ENCODE measurements around the gene KRTAP10-12.

The KRTAP10-12 gene

GRCh38 chr21:44723177-44724131, 26.5 kb downstream of the KRTAP10-12 start:
- Histone ChIP-seq H3K27me3 (ENCODE audit: control insufficient read depth in 1 of 2, insufficient read depth in 2 of 2, low read length in 2 of 2) (peaks cover 21 to 30% of the 10 kb centered on the region in 2 donors), H3K4me1 (ENCODE audit: control insufficient read depth in 1 of 2, insufficient read depth in 2 of 2, low read length in 2 of 2) (no peaks in the 10 kb centered on the region), H3K36me3 (ENCODE audit: control insufficient read depth in 1 of 2, insufficient read depth in 2 of 2, low read length in 2 of 2) (no peaks in the 10 kb centered on the region), H3K4me3 (ENCODE audit: low read depth in 1 of 2, low read length in 2 of 2) (no peak overlapping the region), H3K9ac (ENCODE audit: low read depth in 1 of 2, low read length in 2 of 2) (no peak overlapping the region), H3K9me3 (ENCODE audit: control insufficient read depth in 1 of 2, low read length in 2 of 2) (no peaks in the 10 kb centered on the region), H3K27ac (ENCODE audit: low read depth, low read length) (no peak overlapping the region)

GRCh38 chr21:44724196-44724595, 27.2 kb downstream of the KRTAP10-12 start:
- H3K4me1 ChIP-seq (ENCODE audit: control insufficient read depth in 1 of 2, insufficient read depth in 2 of 2, low read length in 2 of 2) = no peaks in the 10 kb centered on the region

DNA sequence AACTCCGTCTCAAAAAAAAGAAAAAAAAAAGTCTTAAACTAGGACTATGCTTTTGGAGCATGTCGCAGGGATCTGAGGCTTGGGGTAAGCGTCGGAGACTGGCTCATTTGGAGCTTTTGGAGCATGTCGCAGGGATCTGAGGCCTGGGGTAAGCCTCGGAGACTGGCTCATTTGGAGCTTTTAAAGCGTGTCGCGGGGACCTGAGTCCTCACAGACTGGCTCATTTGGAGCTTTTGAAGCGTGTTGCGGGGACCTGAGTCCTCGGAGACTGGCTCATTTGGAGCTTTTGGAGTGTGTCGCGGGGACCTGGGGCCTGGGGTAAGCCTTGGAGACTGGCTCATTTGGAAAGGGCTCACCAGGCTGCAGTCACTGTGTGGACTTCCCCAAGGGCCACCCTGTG, 28.0 kb downstream of the KRTAP10-12 start:
- H3K4me3 ChIP-seq (ENCODE audit: low read depth in 1 of 2, low read length in 2 of 2) = no peak overlapping the region
- H3K9ac ChIP-seq (ENCODE audit: low read depth in 1 of 2, low read length in 2 of 2) = no peak overlapping the region

More at GRCh38 chr21:44724196-44724595, 27.2 kb downstream of the KRTAP10-12 start:
- Histone ChIP-seq H3K4me3 (ENCODE audit: low read depth in 1 of 2, low read length in 2 of 2) (no peak overlapping the region), H3K9ac (ENCODE audit: low read depth in 1 of 2, low read length in 2 of 2) (no peak overlapping the region), H3K36me3 (ENCODE audit: control insufficient read depth in 1 of 2, insufficient read depth in 2 of 2, low read length in 2 of 2) (no peaks in the 10 kb centered on the region), H3K9me3 (ENCODE audit: control insufficient read depth in 1 of 2, low read length in 2 of 2) (no peaks in the 10 kb centered on the region), H3K27me3 (ENCODE audit: control insufficient read depth in 1 of 2, insufficient read depth in 2 of 2, low read length in 2 of 2) (peaks cover 19 to 30% of the 10 kb centered on the region in 2 donors), H3K27ac (ENCODE audit: low read depth, low read length) (no peak overlapping the region)

GRCh38 chr21:44726826-44727225, 29.9 kb downstream of the KRTAP10-12 start:
- no peaks in the 10 kb centered on the region for H3K36me3 ChIP-seq (ENCODE audit: control insufficient read depth in 1 of 2, insufficient read depth in 2 of 2, low read length in 2 of 2)
- peaks cover 19 to 30% of the 10 kb centered on the region in 2 donors for H3K27me3 ChIP-seq (ENCODE audit: control insufficient read depth in 1 of 2, insufficient read depth in 2 of 2, low read length in 2 of 2)
- no peak overlapping the region for H3K4me3 ChIP-seq (ENCODE audit: low read depth in 1 of 2, low read length in 2 of 2)
- H3K27ac ChIP-seq (ENCODE audit: low read depth, low read length) = no peak overlapping the region
- H3K9me3 ChIP-seq (ENCODE audit: control insufficient read depth in 1 of 2, low read length in 2 of 2) = no peaks in the 10 kb centered on the region
- no peak overlapping the region for H3K9ac ChIP-seq (ENCODE audit: low read depth in 1 of 2, low read length in 2 of 2)
- H3K4me1 ChIP-seq (ENCODE audit: control insufficient read depth in 1 of 2, insufficient read depth in 2 of 2, low read length in 2 of 2) = no peaks in the 10 kb centered on the region

More for the DNA sequence above, 28.0 kb downstream of the KRTAP10-12 start:
- H3K27ac ChIP-seq (ENCODE audit: low read depth, low read length) = no peak overlapping the region
- H3K27me3 ChIP-seq (ENCODE audit: control insufficient read depth in 1 of 2, insufficient read depth in 2 of 2, low read length in 2 of 2) = peaks cover 19 to 30% of the 10 kb centered on the region in 2 donors
- no peaks in the 10 kb centered on the region for H3K36me3 ChIP-seq (ENCODE audit: control insufficient read depth in 1 of 2, insufficient read depth in 2 of 2, low read length in 2 of 2)
- no peaks in the 10 kb centered on the region for H3K4me1 ChIP-seq (ENCODE audit: control insufficient read depth in 1 of 2, insufficient read depth in 2 of 2, low read length in 2 of 2)
- H3K9me3 ChIP-seq (ENCODE audit: control insufficient read depth in 1 of 2, low read length in 2 of 2) = no peaks in the 10 kb centered on the region

GRCh38 chr21:44727321-44727720, 30.3 kb downstream of the KRTAP10-12 start:
- Histone ChIP-seq H3K4me3 (ENCODE audit: low read depth in 1 of 2, low read length in 2 of 2) (no peak overlapping the region), H3K4me1 (ENCODE audit: control insufficient read depth in 1 of 2, insufficient read depth in 2 of 2, low read length in 2 of 2) (no peaks in the 10 kb centered on the region), H3K27ac (ENCODE audit: low read depth, low read length) (no peak overlapping the region), H3K9me3 (ENCODE audit: control insufficient read depth in 1 of 2, low read length in 2 of 2) (no peaks in the 10 kb centered on the region), H3K9ac (ENCODE audit: low read depth in 1 of 2, low read length in 2 of 2) (no peak overlapping the region), H3K36me3 (ENCODE audit: control insufficient read depth in 1 of 2, insufficient read depth in 2 of 2, low read length in 2 of 2) (no peaks in the 10 kb centered on the region), H3K27me3 (ENCODE audit: control insufficient read depth in 1 of 2, insufficient read depth in 2 of 2, low read length in 2 of 2) (peaks cover 19 to 34% of the 10 kb centered on the region in 2 donors)

- H3K27ac ChIP-seq (ENCODE audit: low read depth, low read length) = no peak overlapping the region
- no peaks in the 10 kb centered on the region for H3K4me1 ChIP-seq (ENCODE audit: control insufficient read depth in 1 of 2, insufficient read depth in 2 of 2, low read length in 2 of 2)
- H3K4me3 ChIP-seq (ENCODE audit: low read depth in 1 of 2, low read length in 2 of 2) = no peak overlapping the region
- H3K9me3 ChIP-seq (ENCODE audit: control insufficient read depth in 1 of 2, low read length in 2 of 2) = no peaks in the 10 kb centered on the region
- H3K36me3 ChIP-seq (ENCODE audit: control insufficient read depth in 1 of 2, insufficient read depth in 2 of 2, low read length in 2 of 2) = no peaks in the 10 kb centered on the region
- H3K27me3 ChIP-seq (ENCODE audit: control insufficient read depth in 1 of 2, insufficient read depth in 2 of 2, low read length in 2 of 2) = peaks cover 15 to 32% of the 10 kb centered on the region in 2 donors
- no peak overlapping the region for H3K9ac ChIP-seq (ENCODE audit: low read depth in 1 of 2, low read length in 2 of 2)
Observed at GRCh38 chr21:44727757-44728156, 30.8 kb downstream of the KRTAP10-12 start.

DNA sequence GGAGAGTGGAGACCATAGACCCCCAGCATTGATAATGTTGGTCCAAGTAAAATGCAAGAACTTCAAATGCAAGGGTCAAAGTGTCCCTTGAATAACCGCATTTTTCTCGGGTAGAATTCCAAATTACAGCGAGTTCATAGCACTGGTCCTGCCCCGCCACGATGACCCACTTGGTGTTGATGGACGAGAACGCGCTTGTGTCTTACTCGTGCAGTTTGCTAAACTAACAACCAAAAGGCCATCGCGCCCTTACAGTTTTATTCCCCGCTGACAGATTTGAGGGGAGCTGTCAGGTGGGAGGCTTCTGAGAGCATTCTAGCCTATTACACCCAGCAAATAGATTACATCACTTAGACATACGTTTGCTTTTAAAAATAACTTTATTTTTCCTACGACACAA, 31.7 kb downstream of the KRTAP10-12 start:
- no peaks in the 10 kb centered on the region for H3K9me3 ChIP-seq (ENCODE audit: control insufficient read depth in 1 of 2, low read length in 2 of 2)
- no peak overlapping the region for H3K9ac ChIP-seq (ENCODE audit: low read depth in 1 of 2, low read length in 2 of 2)
- H3K27ac ChIP-seq (ENCODE audit: low read depth, low read length) = no peak overlapping the region
- peaks cover 6 to 23% of the 10 kb centered on the region in 2 donors for H3K27me3 ChIP-seq (ENCODE audit: control insufficient read depth in 1 of 2, insufficient read depth in 2 of 2, low read length in 2 of 2)
- no peaks in the 10 kb centered on the region for H3K4me1 ChIP-seq (ENCODE audit: control insufficient read depth in 1 of 2, insufficient read depth in 2 of 2, low read length in 2 of 2)
- H3K36me3 ChIP-seq (ENCODE audit: control insufficient read depth in 1 of 2, insufficient read depth in 2 of 2, low read length in 2 of 2) = no peaks in the 10 kb centered on the region
- no peak overlapping the region for H3K4me3 ChIP-seq (ENCODE audit: low read depth in 1 of 2, low read length in 2 of 2)

- Histone ChIP-seq H3K27me3 (ENCODE audit: control insufficient read depth in 1 of 2, insufficient read depth in 2 of 2, low read length in 2 of 2) (peaks cover 0 to 18% of the 10 kb centered on the region in 2 donors), H3K9me3 (ENCODE audit: control insufficient read depth in 1 of 2, low read length in 2 of 2) (no peaks in the 10 kb centered on the region), H3K36me3 (ENCODE audit: control insufficient read depth in 1 of 2, insufficient read depth in 2 of 2, low read length in 2 of 2) (no peaks in the 10 kb centered on the region), H3K4me3 (ENCODE audit: low read depth in 1 of 2, low read length in 2 of 2) (no peak overlapping the region), H3K27ac (ENCODE audit: low read depth, low read length) (no peak overlapping the region), H3K9ac (ENCODE audit: low read depth in 1 of 2, low read length in 2 of 2) (no peak overlapping the region), H3K4me1 (ENCODE audit: control insufficient read depth in 1 of 2, insufficient read depth in 2 of 2, low read length in 2 of 2) (no peaks in the 10 kb centered on the region)
Observed at GRCh38 chr21:44729336-44730027, 32.5 kb downstream of the KRTAP10-12 start.

GRCh38 chr21:44730028-44730395, 33.0 kb downstream of the KRTAP10-12 start:
- Histone ChIP-seq H3K9me3 (ENCODE audit: control insufficient read depth in 1 of 2, low read length in 2 of 2) (no peaks in the 10 kb centered on the region), H3K4me3 (ENCODE audit: low read depth in 1 of 2, low read length in 2 of 2) (no peak overlapping the region), H3K27me3 (ENCODE audit: control insufficient read depth in 1 of 2, insufficient read depth in 2 of 2, low read length in 2 of 2) (peaks cover 0 to 18% of the 10 kb centered on the region in 2 donors), H3K36me3 (ENCODE audit: control insufficient read depth in 1 of 2, insufficient read depth in 2 of 2, low read length in 2 of 2) (no peaks in the 10 kb centered on the region), H3K27ac (ENCODE audit: low read depth, low read length) (no peak overlapping the region), H3K4me1 (ENCODE audit: control insufficient read depth in 1 of 2, insufficient read depth in 2 of 2, low read length in 2 of 2) (no peaks in the 10 kb centered on the region), H3K9ac (ENCODE audit: low read depth in 1 of 2, low read length in 2 of 2) (no peak overlapping the region)

GRCh38 chr21:44730951-44731579, 34.1 kb downstream of the KRTAP10-12 start:
- Histone ChIP-seq H3K27me3 (ENCODE audit: control insufficient read depth in 1 of 2, insufficient read depth in 2 of 2, low read length in 2 of 2) (peaks cover 0 to 12% of the 10 kb centered on the region in 2 donors), H3K9ac (ENCODE audit: low read depth in 1 of 2, low read length in 2 of 2) (no peak overlapping the region), H3K4me3 (ENCODE audit: low read depth in 1 of 2, low read length in 2 of 2) (no peak overlapping the region), H3K36me3 (ENCODE audit: control insufficient read depth in 1 of 2, insufficient read depth in 2 of 2, low read length in 2 of 2) (no peaks in the 10 kb centered on the region), H3K4me1 (ENCODE audit: control insufficient read depth in 1 of 2, insufficient read depth in 2 of 2, low read length in 2 of 2) (no peaks in the 10 kb centered on the region), H3K27ac (ENCODE audit: low read depth, low read length) (no peak overlapping the region), H3K9me3 (ENCODE audit: control insufficient read depth in 1 of 2, low read length in 2 of 2) (no peaks in the 10 kb centered on the region)
